ENCODE measurements around the gene MIEN1. TPM values are rescaled to one million over a fixed set of nuclear protein-coding genes. Genes with fewer than 3 reads are reported as not detected.

Gene MIEN1
- total and polyA plus RNA-seq, 2 of the 13 experiments (the other 11 are each of a cell fraction or from before 2014, with no cell fraction given) = 40.6 to 56.6 TPM

DNA sequence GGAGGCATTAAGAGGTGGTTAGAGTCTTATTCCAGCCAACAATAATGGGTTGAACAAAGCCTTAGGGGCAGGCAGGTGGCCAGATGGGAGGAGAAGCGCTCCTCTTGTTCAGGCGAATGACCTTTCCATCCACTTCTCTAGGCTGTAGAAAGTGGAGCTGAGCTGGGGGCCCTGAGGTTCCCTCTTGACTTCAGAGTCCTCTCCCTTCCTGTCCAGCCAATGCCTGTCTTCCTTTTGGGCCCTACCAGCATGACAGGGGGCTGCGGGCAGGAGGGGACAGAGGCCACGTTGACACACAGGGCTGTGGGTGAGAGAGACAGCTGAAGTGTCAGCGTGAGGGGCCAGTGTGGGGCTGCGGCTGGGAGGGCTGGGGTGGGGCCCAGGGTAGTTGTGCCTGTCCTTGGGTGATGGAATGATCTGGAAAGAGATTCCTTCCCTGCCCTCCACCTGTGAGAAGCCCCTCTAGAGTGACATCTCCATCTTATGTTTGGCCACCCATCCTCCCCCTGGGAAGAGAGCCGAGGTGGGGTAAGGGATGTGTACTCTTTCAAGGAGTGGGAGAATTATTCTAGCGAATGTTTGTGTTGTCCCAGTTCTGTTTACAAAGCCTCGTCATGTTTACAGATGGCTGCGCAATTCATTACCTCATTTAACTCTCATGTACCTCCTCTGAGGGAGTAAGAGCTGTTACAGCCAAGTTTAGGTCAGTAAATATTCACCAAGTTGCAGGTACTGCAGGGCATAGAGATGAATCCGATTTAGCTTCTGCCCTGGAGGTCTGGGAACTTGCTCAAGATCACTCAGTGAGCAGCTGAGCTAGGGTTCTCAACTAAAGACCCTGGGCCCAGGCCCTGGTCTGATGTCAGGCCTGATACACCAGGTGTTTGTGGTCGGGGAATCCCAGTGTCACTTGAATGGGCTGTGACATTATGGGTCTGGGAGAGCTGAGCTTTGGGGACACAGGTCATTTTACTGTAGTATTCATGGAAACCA, 27.1 kb downstream of the MIEN1 start:
- ATAC-seq (peak; percentile 73), FAIRE-seq (peak; percentile 79), DNase-seq (ENCODE audit: low spot score) (peak; percentile 77)
- Histone ChIP-seq H3K4me3 (replicated peaks in 1 of 3; ENCODE audit: insufficient read depth in 1 of 3, low read depth in 2 of 3, low read length in 3 of 3) (peak overlapping the region; percentile 1 to 90 (median 90); a peak in 5 of 6 replicates), H3K4me1 (ENCODE audit: insufficient read depth, low read length) (peaks cover 64% of the 10 kb centered on the region), H3K4me2 (ENCODE audit: low read depth, low read length) (peak overlapping the region; percentile 92), H3K36me3 (replicated peaks in 1 of 2; ENCODE audit: control insufficient read depth in 1 of 2, insufficient read depth in 2 of 2, low read length in 2 of 2) (peaks cover 15 to 21% of the 10 kb centered on the region in 2 experiments), H3K9ac (ENCODE audit: insufficient read depth, low read depth, low read length) (peak overlapping the region; percentile 51), H3K27me3 (ENCODE audit: control insufficient read depth in 1 of 2, insufficient read depth in 2 of 2, low read length in 2 of 2) (no peaks in the 10 kb centered on the region), H3K79me2 (ENCODE audit: insufficient read depth, low read length) (peaks cover 63% of the 10 kb centered on the region), H4K20me1 (ENCODE audit: insufficient read depth, low read length) (peaks cover 14% of the 10 kb centered on the region; the same call in 1 of the 2 replicates), H2AFZ (ENCODE audit: low read length) (no peak overlapping the region), H3K9me3 (ENCODE audit: low read length) (no peaks in the 10 kb centered on the region), H3K27ac (ENCODE audit: extremely low read length, insufficient read depth, low read length) (peak overlapping the region; percentile 78)
- in situ Hi-C loops (cut with HindIII; ENCODE audit: extremely low pct_ligation_motif_present, low pct_unique_long_range_greater_than_20kb) (no loop called here), intact Hi-C loops (cut with micrococcal nuclease; ENCODE audit: unreplicated experiment) (no loop called here)
- CTCF ChIA-PET (ENCODE audit: low intra/inter-chr PET ratio, low total read pairs) = interaction anchor here (1.3 to 1.6 kb wide), 2 partner anchors 52 to 81 kb away, joined by 4 read pairs; no protein-coding TSS in a partner anchor
- POLR2A ChIA-PET = interaction anchor here (0.6 to 6.6 kb wide), 26 partner anchors 9 to 396 kb away, joined by 3 to 118 read pairs (median 7); partner anchors contain the start of genes GRB7, MIEN1 and PGAP3
- WGBS (ENCODE audit: low lambda C conversion rate) = 9% methylated on average over 12 of the region's 12 CpGs
- BruUV-seq (replicated peaks) = no TSS peak
- TF ChIP-seq, protein P1, sequence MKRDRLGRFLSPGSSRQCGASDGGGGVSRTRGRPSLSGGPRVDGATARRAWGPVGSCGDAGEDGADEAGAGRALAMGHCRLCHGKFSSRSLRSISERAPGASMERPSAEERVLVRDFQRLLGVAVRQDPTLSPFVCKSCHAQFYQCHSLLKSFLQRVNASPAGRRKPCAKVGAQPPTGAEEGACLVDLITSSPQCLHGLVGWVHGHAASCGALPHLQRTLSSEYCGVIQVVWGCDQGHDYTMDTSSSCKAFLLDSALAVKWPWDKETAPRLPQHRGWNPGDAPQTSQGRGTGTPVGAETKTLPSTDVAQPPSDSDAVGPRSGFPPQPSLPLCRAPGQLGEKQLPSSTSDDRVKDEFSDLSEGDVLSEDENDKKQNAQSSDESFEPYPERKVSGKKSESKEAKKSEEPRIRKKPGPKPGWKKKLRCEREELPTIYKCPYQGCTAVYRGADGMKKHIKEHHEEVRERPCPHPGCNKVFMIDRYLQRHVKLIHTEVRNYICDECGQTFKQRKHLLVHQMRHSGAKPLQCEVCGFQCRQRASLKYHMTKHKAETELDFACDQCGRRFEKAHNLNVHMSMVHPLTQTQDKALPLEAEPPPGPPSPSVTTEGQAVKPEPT (CRISPR knock-in tag; IDR thresholded peaks at IDR 0.05; ENCODE audit: low read depth) = peak; percentile 86; the same call in 1 of the 2 replicates
- TF ChIP-seq PHF21A (CRISPR knock-in tag; IDR thresholded peaks at IDR 0.05) (peak; percentile 93), DPF2 (CRISPR knock-in tag; IDR thresholded peaks at IDR 0.05; ENCODE audit: borderline replicate concordance, low read depth) (peak; percentile 53; the same call in 1 of the 2 replicates), RARG (CRISPR knock-in tag; IDR thresholded peaks at IDR 0.05; ENCODE audit: low read depth) (peak; percentile 96; the same call in 1 of the 2 replicates), BHLHE40 (IDR thresholded peaks at IDR 0.05; ENCODE audit: low read length) (no peak), MATR3 (CRISPR knock-in tag; IDR thresholded peaks at IDR 0.05) (no peak), ZNF260 (CRISPR knock-in tag; IDR thresholded peaks at IDR 0.05; ENCODE audit: borderline replicate concordance, low read depth) (no peak), ELF1 (CRISPR knock-in tag; IDR thresholded peaks at IDR 0.05) (peak; percentile 63)
- TF ChIP-seq, protein P2, sequence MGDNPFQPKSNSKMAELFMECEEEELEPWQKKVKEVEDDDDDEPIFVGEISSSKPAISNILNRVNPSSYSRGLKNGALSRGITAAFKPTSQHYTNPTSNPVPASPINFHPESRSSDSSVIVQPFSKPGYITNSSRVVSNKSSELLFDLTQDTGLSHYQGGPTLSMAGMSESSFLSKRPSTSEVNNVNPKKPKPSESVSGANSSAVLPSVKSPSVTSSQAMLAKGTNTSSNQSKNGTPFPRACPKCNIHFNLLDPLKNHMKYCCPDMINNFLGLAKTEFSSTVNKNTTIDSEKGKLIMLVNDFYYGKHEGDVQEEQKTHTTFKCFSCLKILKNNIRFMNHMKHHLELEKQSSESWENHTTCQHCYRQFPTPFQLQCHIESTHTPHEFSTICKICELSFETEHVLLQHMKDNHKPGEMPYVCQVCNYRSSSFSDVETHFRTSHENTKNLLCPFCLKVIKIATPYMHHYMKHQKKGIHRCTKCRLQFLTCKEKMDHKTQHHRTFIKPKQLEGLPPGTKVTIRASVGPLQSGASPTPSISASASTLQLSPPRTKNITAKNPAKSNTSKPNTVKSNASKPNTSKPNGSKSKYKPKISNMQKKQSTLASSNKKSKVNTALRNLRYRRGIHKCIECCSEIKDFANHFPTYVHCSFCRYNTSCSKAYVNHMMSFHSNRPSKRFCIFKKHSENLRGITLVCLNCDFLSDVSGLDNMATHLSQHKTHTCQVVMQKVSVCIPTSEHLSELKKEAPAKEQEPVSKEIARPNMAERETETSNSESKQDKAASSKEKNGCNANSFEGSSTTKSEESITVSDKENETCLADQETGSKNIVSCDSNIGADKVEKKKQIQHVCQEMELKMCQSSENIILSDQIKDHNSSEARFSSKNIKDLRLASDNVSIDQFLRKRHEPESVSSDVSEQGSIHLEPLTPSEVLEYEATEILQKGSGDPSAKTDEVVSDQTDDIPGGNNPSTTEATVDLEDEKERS (CRISPR knock-in tag; IDR thresholded peaks at IDR 0.05) = peak; percentile 75
- TF ChIP-seq, protein P3, sequence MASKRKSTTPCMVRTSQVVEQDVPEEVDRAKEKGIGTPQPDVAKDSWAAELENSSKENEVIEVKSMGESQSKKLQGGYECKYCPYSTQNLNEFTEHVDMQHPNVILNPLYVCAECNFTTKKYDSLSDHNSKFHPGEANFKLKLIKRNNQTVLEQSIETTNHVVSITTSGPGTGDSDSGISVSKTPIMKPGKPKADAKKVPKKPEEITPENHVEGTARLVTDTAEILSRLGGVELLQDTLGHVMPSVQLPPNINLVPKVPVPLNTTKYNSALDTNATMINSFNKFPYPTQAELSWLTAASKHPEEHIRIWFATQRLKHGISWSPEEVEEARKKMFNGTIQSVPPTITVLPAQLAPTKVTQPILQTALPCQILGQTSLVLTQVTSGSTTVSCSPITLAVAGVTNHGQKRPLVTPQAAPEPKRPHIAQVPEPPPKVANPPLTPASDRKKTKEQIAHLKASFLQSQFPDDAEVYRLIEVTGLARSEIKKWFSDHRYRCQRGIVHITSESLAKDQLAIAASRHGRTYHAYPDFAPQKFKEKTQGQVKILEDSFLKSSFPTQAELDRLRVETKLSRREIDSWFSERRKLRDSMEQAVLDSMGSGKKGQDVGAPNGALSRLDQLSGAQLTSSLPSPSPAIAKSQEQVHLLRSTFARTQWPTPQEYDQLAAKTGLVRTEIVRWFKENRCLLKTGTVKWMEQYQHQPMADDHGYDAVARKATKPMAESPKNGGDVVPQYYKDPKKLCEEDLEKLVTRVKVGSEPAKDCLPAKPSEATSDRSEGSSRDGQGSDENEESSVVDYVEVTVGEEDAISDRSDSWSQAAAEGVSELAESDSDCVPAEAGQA (IDR thresholded peaks at IDR 0.05; ENCODE audit: low read depth) = peak; percentile 35; the same call in 1 of the 2 replicates
- TF ChIP-seq, protein P3 (CRISPR knock-in tag; IDR thresholded peaks at IDR 0.05; ENCODE audit: borderline replicate concordance) = no peak

Measured in HepG2 (cell line).